AG10803 (cell line): ENCODE results near the gene PLSCR3.
"Not testable (repeated sequence)": the region's sequence is repeated elsewhere in the genome, so short reads cannot be mapped to it uniquely, and the experiment has no call there.

Experiments
- DNase-seq: peaks from one replicate; pipeline ENCODE4 v3.0.0; 2010; ENCODE audit warnings: low read depth
- H3K4me3 ChIP-seq: 2 replicates; pipeline ENCODE4 v1.5.1; 2011; ENCODE audit warnings: mild to moderate bottlenecking, low read length, control low read depth
- CTCF ChIP-seq: conservative IDR thresholded peaks from 2 replicates; pipeline ENCODE4 v1.5.1; 2011; ENCODE audit warnings: mild to moderate bottlenecking, low read length, control low read depth, inconsistent platforms

The PLSCR3 gene

GRCh38 chr17:7379134-7379533, 15.2 kb downstream of the PLSCR3 start:
- DNase-seq, result no peak
- TF ChIP-seq CTCF, result no peak
- no peak overlapping the region for H3K4me3 ChIP-seq

GRCh38 chr17:7374353-7374752, 20.0 kb downstream of the PLSCR3 start:
- DNase-seq, result no peak
- TF ChIP-seq CTCF, result no peak
- no peak overlapping the region for H3K4me3 ChIP-seq

- H3K4me3 ChIP-seq, result no peak overlapping the region
- TF ChIP-seq CTCF, result no peak
- no peak for DNase-seq
These were observed 23.5 kb downstream of the PLSCR3 start for GRCh38 chr17:7370853-7371252.

GRCh38 chr17:7369825-7370224, 24.5 kb downstream of the PLSCR3 start:
- no peak for DNase-seq
- no peak for TF ChIP-seq CTCF
- no peak overlapping the region for H3K4me3 ChIP-seq

GRCh38 chr17:7368599-7368994, 25.7 kb downstream of the PLSCR3 start:
- not testable (repeated sequence) for H3K4me3 ChIP-seq

GRCh38 chr17:7367918-7368598, 26.3 kb downstream of the PLSCR3 start:
- H3K4me3 ChIP-seq, result no peak overlapping the region
- TF ChIP-seq CTCF, result no peak

More at GRCh38 chr17:7368599-7368994, 25.7 kb downstream of the PLSCR3 start:
- DNase-seq, result not testable (repeated sequence)

GRCh38 chr17:7367083-7367482, 27.2 kb downstream of the PLSCR3 start:
- no peak for TF ChIP-seq CTCF
- no peak for DNase-seq

More at GRCh38 chr17:7367918-7368598, 26.3 kb downstream of the PLSCR3 start:
- no peak for DNase-seq

GRCh38 chr17:7365963-7366362, 28.4 kb downstream of the PLSCR3 start:
- not testable (repeated sequence) for H3K4me3 ChIP-seq, DNase-seq

More at GRCh38 chr17:7367083-7367482, 27.2 kb downstream of the PLSCR3 start:
- no peak overlapping the region for H3K4me3 ChIP-seq
